NB4 (cell line): ENCODE results near the gene TRMT44.

Experiments used
- POLR2A ChIP-seq: IDR thresholded peaks from 2 replicates; pipeline ENCODE4 v1.6.1; 2011; ENCODE audit warnings: mild to moderate bottlenecking; ENCODE audit not compliant: insufficient read length; ENCODE audit errors: extremely low read depth
- TF ChIP-seq, protein P1 (sequence below): IDR thresholded peaks from one replicate; pipeline ENCODE4 v1.5.1; 2012; ENCODE audit warnings: low read depth, low read length

DNA sequence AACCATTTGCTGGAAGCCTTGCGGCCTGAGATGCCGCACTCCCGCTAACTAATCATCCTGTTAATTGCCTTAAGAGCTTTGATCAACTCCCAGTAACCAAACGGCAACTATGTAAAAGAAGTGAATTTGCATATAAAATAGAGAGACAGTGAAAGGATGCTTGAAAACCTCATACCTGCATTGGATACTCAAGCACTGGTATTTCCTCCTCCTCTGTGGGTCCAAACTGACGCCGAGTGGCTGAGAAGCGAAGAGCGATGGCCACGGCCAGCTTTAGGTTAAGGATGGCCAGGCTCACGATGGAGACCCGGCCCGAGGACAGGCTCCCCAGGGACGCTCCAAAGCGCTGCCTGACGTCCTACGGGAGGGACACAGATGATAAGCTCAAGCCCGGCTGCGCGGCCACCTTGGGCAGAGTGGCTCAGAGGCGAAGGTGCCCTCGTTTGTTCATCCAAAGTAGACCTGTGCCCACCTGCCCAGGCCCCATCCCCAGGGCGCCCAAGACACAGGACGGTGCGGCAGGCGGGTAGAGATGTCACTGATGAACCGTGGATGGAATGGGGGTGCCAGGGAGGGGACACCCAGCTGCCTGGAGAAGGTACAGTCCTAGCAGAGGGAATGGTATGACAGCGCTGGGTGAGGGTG is 43.7 kb upstream of the TRMT44 start:
- TF ChIP-seq, protein P1, sequence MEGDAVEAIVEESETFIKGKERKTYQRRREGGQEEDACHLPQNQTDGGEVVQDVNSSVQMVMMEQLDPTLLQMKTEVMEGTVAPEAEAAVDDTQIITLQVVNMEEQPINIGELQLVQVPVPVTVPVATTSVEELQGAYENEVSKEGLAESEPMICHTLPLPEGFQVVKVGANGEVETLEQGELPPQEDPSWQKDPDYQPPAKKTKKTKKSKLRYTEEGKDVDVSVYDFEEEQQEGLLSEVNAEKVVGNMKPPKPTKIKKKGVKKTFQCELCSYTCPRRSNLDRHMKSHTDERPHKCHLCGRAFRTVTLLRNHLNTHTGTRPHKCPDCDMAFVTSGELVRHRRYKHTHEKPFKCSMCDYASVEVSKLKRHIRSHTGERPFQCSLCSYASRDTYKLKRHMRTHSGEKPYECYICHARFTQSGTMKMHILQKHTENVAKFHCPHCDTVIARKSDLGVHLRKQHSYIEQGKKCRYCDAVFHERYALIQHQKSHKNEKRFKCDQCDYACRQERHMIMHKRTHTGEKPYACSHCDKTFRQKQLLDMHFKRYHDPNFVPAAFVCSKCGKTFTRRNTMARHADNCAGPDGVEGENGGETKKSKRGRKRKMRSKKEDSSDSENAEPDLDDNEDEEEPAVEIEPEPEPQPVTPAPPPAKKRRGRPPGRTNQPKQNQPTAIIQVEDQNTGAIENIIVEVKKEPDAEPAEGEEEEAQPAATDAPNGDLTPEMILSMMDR: no peak
- TF ChIP-seq POLR2A: no peak
